ENCODE data around the gene SBF1.

- TF ChIP-seq CTCF (IDR thresholded peaks at IDR 0.05) (no peak), POLR2A (IDR thresholded peaks at IDR 0.05) (no peak), POLR2AphosphoS5 (IDR thresholded peaks at IDR 0.05; ENCODE audit: insufficient read depth in 1 of 2, low read depth in 1 of 2) (no peak)
Observed at GRCh38 chr22:50461979-50462540, 12.8 kb downstream of the SBF1 start.

Data from vagina (tissue), 2 donors.